Naive thymus-derived CD8-positive, alpha-beta T cell (primary cell): ENCODE data around the gene TSPAN18. TPM values are rescaled to one million over a fixed set of nuclear protein-coding genes. Genes with fewer than 3 reads are reported as not detected.

Source experiments
- ATAC-seq, 2 donors: fragments of 150-1000 bp; cut with Tn5 transposase in 1 of 2; sonication (Bioruptor Pico), chemical (Tn5 transposase) in 1 of 2; 1 replicate in 1 of 2; 2 replicates in 1 of 2; pipeline ENCODE4 v1.10.0; 2021; ENCODE audit warnings: mild to moderate bottlenecking in 2 of 2, moderate library complexity in 2 of 2
- POLR2A ChIA-PET: fragments of 350-600 bp; sonication (Branson Sonifier 250); formaldehyde crosslinking; loops from one replicate; lab custom pipeline; 2021; ENCODE audit warnings: antibody characterized with exemption; lab: Charles Lee
- DNase-seq, 10 donors: peaks; one replicate each; pipeline versions ENCODE4 v3.0.0 to v3.0.0-alpha.2; 2020 to 2022
- H3K27ac Mint-ChIP-seq, 10 donors: one replicate each; pipeline ENCODE4 v1.8.0; 2020 to 2022; ENCODE audit warnings: mild to moderate bottlenecking in 10 of 10, mixed read lengths in 10 of 10, moderate library complexity in 4 of 10, inconsistent platforms in 1 of 10
- H3K27me3 Mint-ChIP-seq, 5 donors: one replicate each; pipeline ENCODE4 v1.8.0; 2021 to 2022; ENCODE audit warnings: mixed read lengths in 5 of 5
- H3K36me3 Mint-ChIP-seq, 3 donors: one replicate each; pipeline ENCODE4 v1.8.0; 2020 to 2022; ENCODE audit warnings: mixed read lengths in 3 of 3, mild to moderate bottlenecking in 2 of 3, inconsistent platforms in 1 of 3
- H3K4me1 Mint-ChIP-seq, 4 donors: one replicate each; pipeline ENCODE4 v1.8.0; 2021 to 2022; ENCODE audit warnings: mixed read lengths in 4 of 4
- H3K4me3 Mint-ChIP-seq, 10 donors: one replicate each; pipeline ENCODE4 v1.8.0; 2020 to 2022; ENCODE audit warnings: mild to moderate bottlenecking in 10 of 10, mixed read lengths in 10 of 10, moderate library complexity in 6 of 10, inconsistent platforms in 1 of 10
- H3K9me3 Mint-ChIP-seq, 9 donors: one replicate each; pipeline ENCODE4 v1.8.0; 2020 to 2022; ENCODE audit warnings: mixed read lengths in 9 of 9, mild to moderate bottlenecking in 3 of 9, inconsistent platforms in 1 of 9, moderate library complexity in 1 of 9
- polyA plus RNA-seq, 3 donors: library from polyadenylated mRNA; unstranded; fragments of 300-500 nt; fragmentation: Illumina TruSeq; gene quantifications; one replicate each; pipeline ENCODE4 v1.2.3, GENCODE V29; 2021
- total RNA-seq, 8 experiments: library from RNA in 2 of 8; stranded (reverse) in 2 of 8; gene quantifications; one replicate each; pipeline ENCODE4 v1.2.3 and lab custom pipeline; 2021 to 2026

The TSPAN18 gene
- total and polyA plus RNA-seq, 5 experiments from 2014 or later = 0.73 to 5.5 (median 1.5) TPM

GRCh38 chr11:44755556-44756523 is 29.1 kb downstream of the TSPAN18 start:
- peak overlapping the region in 1 of 10 donors; percentile 56 for H3K27ac Mint-ChIP-seq
- H3K27me3 Mint-ChIP-seq = peaks cover 0 to 10% (median 2%) of the 10 kb centered on the region in 5 donors
- POLR2A ChIA-PET = no interaction called here
- H3K4me3 Mint-ChIP-seq = no peak overlapping the region
- H3K36me3 Mint-ChIP-seq = peaks cover 3 to 20% (median 12%) of the 10 kb centered on the region in 3 donors
- H3K4me1 Mint-ChIP-seq = peaks cover 0 to 10% (median 4%) of the 10 kb centered on the region in 4 donors
- DNase-seq (no peak), ATAC-seq (no peak)
- peaks cover 0 to 20% (median 8%) of the 10 kb centered on the region in 9 donors for H3K9me3 Mint-ChIP-seq

- Mint-ChIP-seq H3K36me3 (peaks cover 3 to 17% (median 12%) of the 10 kb centered on the region in 3 donors), H3K4me3 (no peak overlapping the region), H3K27me3 (peaks cover 0 to 9% (median 2%) of the 10 kb centered on the region in 5 donors), H3K9me3 (peaks cover 0 to 20% (median 8%) of the 10 kb centered on the region in 9 donors), H3K4me1 (peaks cover 0 to 4% (median 2%) of the 10 kb centered on the region in 4 donors), H3K27ac (no peak overlapping the region)
- no peak for ATAC-seq
- POLR2A ChIA-PET = no interaction called here
- no peak for DNase-seq
Observed at GRCh38 chr11:44758983-44759382, 32.2 kb downstream of the TSPAN18 start.

DNA sequence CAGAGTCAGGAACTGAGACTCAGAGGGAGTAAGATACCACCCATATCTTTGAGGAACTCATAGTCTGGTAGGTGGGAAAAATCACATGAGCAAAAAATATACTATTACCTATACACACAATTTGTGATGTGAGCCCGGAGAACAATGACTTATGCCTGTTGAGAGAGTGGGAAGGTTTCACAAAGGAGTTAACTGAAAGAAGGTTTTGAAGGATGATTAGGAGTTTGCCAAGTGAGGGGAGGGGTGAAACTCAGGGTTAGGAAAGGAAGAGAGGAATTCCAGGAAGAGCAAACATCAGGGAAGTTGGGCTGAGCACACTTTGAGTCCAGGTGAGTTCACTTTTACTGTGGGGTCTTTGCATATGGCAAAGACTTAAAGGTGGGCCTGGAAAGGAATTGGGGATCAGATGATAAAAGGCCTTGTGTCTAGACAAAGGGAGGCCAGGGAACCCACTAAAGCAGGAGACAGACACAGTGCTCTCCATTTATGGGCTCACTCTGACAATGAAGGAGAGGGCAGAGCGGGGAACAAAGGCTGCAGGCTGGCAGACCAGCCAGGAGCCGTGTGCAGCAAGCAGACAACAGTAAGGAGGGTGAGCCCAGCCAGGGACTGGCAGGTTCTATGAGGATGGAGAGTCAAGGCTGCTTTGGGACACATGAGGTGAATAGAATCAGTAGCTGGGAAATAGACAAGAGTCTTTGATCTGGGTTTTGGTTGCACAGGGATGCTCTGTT is 33.1 kb downstream of the TSPAN18 start:
- Mint-ChIP-seq H3K4me3 (no peak overlapping the region), H3K27me3 (peaks cover 0 to 7% (median 0%) of the 10 kb centered on the region in 5 donors), H3K4me1 (peaks cover 0 to 4% (median 0%) of the 10 kb centered on the region in 4 donors), H3K36me3 (peaks cover 3 to 17% (median 12%) of the 10 kb centered on the region in 3 donors), H3K27ac (peak overlapping the region in 2 of 10 donors; percentile 2 to 61), H3K9me3 (peaks cover 0 to 20% (median 8%) of the 10 kb centered on the region in 9 donors)
- ATAC-seq = no peak
- POLR2A ChIA-PET = no interaction called here
- no peak for DNase-seq

DNA sequence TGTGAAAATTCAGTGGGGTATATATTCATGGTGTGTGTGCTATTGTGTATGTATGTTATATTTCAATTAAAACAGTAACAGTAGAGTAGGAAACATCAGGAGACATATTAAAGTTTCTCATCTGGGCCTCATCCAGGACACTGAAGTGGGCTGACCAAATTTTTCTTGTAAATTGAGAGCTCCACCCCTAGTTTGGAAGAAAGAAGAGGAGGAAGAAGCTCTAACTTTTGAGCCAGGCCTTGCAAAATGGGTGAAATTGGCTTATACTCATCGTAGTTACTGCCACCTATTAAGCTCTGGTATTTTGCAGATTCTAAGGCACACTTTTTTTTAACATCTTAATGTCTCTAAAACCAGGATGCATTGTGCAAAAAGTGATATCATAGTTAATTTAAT is 33.7 kb downstream of the TSPAN18 start:
- ATAC-seq = no peak
- DNase-seq = no peak
- H3K9me3 Mint-ChIP-seq = peaks cover 0 to 20% (median 8%) of the 10 kb centered on the region in 9 donors
- H3K36me3 Mint-ChIP-seq = peaks cover 8 to 17% (median 12%) of the 10 kb centered on the region in 3 donors
- POLR2A ChIA-PET = no interaction called here
- H3K4me1 Mint-ChIP-seq = peaks cover 0 to 4% (median 0%) of the 10 kb centered on the region in 4 donors
- H3K4me3 Mint-ChIP-seq = no peak overlapping the region
- peaks cover 0 to 7% (median 0%) of the 10 kb centered on the region in 5 donors for H3K27me3 Mint-ChIP-seq
- no peak overlapping the region for H3K27ac Mint-ChIP-seq

DNA sequence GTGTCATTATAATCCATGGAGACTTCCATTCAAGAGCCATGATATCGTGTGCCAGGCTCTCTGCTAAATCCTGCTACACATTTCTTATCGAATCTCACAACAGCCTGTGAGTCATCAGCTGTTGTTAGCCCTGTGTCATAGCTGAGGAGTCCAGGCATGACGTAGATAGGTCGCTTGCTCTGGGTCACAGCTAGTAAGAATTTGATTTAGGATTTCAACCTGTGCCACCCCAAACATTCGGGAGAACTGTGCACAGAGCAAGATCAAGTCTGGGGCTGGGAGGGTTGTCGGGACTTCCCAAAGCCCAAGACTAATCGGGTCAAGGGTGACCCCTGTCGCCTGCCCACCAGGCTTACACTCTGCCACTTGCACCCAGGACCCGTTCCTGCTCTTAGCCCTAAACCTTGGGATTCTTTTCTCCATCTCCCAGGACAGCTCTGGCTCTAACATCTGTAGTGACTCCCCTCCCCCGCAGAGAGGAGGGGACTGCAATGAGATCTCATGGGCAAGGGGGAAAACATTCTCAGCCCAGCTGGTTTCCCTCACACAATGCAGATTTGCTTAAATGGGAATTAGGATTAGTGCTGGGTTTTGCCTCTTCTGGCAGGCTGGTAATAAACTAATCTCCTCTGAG is 34.3 kb downstream of the TSPAN18 start:
- POLR2A ChIA-PET = no interaction called here
- H3K27ac Mint-ChIP-seq = no peak overlapping the region
- H3K4me3 Mint-ChIP-seq = no peak overlapping the region
- peaks cover 0 to 20% (median 8%) of the 10 kb centered on the region in 9 donors for H3K9me3 Mint-ChIP-seq
- peaks cover 0 to 7% (median 0%) of the 10 kb centered on the region in 5 donors for H3K27me3 Mint-ChIP-seq
- DNase-seq = no peak
- ATAC-seq = no peak
- peaks cover 0 to 4% (median 0%) of the 10 kb centered on the region in 4 donors for H3K4me1 Mint-ChIP-seq
- peaks cover 12 to 19% (median 13%) of the 10 kb centered on the region in 3 donors for H3K36me3 Mint-ChIP-seq

GRCh38 chr11:44761551-44761961 is 34.8 kb downstream of the TSPAN18 start:
- ATAC-seq (no peak), DNase-seq (no peak)
- peaks cover 0 to 5% (median 0%) of the 10 kb centered on the region in 5 donors for H3K27me3 Mint-ChIP-seq
- no peak overlapping the region for H3K4me3 Mint-ChIP-seq
- POLR2A ChIA-PET = no interaction called here
- H3K4me1 Mint-ChIP-seq = peaks cover 0 to 4% (median 0%) of the 10 kb centered on the region in 4 donors
- peaks cover 12 to 19% (median 16%) of the 10 kb centered on the region in 3 donors for H3K36me3 Mint-ChIP-seq
- peaks cover 0 to 20% (median 8%) of the 10 kb centered on the region in 9 donors for H3K9me3 Mint-ChIP-seq
- H3K27ac Mint-ChIP-seq = no peak overlapping the region

GRCh38 chr11:44763121-44763820 is 36.5 kb downstream of the TSPAN18 start:
- Mint-ChIP-seq H3K27me3 (peaks cover 0 to 5% (median 0%) of the 10 kb centered on the region in 5 donors), H3K4me3 (no peak overlapping the region), H3K27ac (no peak overlapping the region), H3K4me1 (peaks cover 0 to 4% (median 0%) of the 10 kb centered on the region in 4 donors), H3K36me3 (peaks cover 13 to 26% (median 16%) of the 10 kb centered on the region in 3 donors), H3K9me3 (peaks cover 0 to 17% (median 8%) of the 10 kb centered on the region in 9 donors)
- no peak for ATAC-seq
- no peak for DNase-seq
- POLR2A ChIA-PET = no interaction called here

DNA sequence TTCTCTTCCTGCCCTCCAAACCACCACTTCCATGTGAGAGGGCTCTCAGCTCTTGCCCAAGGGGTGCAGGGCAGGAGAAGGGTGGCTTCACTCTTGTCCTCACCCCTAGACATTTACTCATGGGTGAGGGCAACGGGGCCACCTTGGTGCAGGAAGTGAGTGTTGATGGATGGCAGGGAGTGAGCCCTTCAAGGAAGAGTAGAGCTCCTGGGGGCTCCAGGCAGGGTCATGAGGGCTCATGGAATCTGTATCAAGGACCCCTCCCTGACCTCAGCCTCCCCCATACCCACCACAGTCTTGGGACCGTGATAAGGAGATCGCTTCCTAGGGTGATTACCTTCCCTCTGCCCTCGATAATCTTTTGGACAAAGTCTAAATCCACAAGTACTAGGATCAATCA is 37.8 kb downstream of the TSPAN18 start:
- H3K4me1 Mint-ChIP-seq = peaks cover 0 to 4% (median 0%) of the 10 kb centered on the region in 4 donors
- peaks cover 12 to 26% (median 17%) of the 10 kb centered on the region in 3 donors for H3K36me3 Mint-ChIP-seq
- peaks cover 0 to 2% (median 0%) of the 10 kb centered on the region in 5 donors for H3K27me3 Mint-ChIP-seq
- ATAC-seq (no peak), DNase-seq (no peak)
- POLR2A ChIA-PET = no interaction called here
- H3K27ac Mint-ChIP-seq = no peak overlapping the region
- no peak overlapping the region for H3K4me3 Mint-ChIP-seq
- H3K9me3 Mint-ChIP-seq = peaks cover 0 to 14% (median 7%) of the 10 kb centered on the region in 9 donors

- POLR2A ChIA-PET = no interaction called here
- DNase-seq (no peak), ATAC-seq (no peak)
- Mint-ChIP-seq H3K9me3 (peaks cover 0 to 14% (median 7%) of the 10 kb centered on the region in 9 donors), H3K4me1 (peaks cover 0 to 2% (median 0%) of the 10 kb centered on the region in 4 donors), H3K4me3 (no peak overlapping the region), H3K36me3 (peaks cover 12 to 26% (median 16%) of the 10 kb centered on the region in 3 donors), H3K27ac (no peak overlapping the region), H3K27me3 (peaks cover 0 to 2% (median 0%) of the 10 kb centered on the region in 5 donors)
Observed at GRCh38 chr11:44765026-44765595, 38.3 kb downstream of the TSPAN18 start.

DNA sequence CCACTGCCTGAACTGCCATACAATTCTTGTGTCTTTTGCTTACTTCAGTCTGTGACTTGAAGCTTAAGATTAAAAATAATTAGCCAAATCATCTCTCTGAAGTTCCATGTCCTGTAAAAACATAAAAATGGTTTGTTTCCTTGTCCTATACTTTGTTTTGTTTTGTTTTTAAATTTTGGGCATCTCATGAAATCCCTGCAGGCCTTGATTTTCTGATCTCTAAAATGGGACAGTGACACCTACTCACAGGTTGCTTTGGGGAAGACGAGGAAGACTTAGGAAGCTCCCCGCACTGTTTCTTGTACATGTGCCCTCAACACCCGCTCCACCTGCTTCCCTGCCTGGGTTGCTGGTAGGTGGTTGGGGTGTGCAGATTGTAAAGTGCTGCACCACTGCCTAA is 38.9 kb downstream of the TSPAN18 start:
- Mint-ChIP-seq H3K9me3 (peaks cover 0 to 14% (median 7%) of the 10 kb centered on the region in 9 donors), H3K27ac (no peak overlapping the region), H3K27me3 (peaks cover 0 to 2% (median 0%) of the 10 kb centered on the region in 5 donors), H3K4me3 (no peak overlapping the region), H3K36me3 (peaks cover 12 to 28% (median 18%) of the 10 kb centered on the region in 3 donors), H3K4me1 (peaks cover 0 to 8% (median 2%) of the 10 kb centered on the region in 4 donors)
- POLR2A ChIA-PET = no interaction called here
- ATAC-seq = no peak
- no peak for DNase-seq
